MV-4-11 (cell line): ENCODE measurements around the gene TAF8.

Experiments used
- DNase-seq: peaks from one replicate; lab custom pipeline; 2025; lab: John Stamatoyannopoulos, UW

TAF8 gene

GRCh38 chr6:42051268-42051653, 937 bp downstream of the TAF8 start:
- no peak for DNase-seq

- no peak for DNase-seq
Measured at GRCh38 chr6:42053601-42054000, 3.3 kb downstream of the TAF8 start.

DNA sequence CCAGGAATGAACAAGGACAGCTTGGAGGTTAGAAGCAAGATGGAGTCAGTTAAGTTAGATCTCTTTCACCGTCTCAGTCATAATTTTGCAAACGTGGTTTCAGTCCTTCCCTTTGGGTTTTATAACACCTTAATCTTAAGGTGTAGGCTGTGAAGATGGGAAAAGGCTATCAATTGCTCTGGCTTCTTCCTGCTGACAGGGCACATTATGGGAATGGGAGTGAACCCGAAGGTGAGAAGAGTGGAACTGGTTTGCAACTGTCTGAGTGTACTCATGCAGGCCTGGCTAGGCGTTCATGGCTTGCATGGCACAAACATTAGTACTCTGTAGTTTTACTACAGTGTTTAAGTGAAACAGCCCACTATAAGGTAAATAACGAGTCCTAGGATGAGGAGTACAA, 9.4 kb downstream of the TAF8 start:
- no peak for DNase-seq

DNA sequence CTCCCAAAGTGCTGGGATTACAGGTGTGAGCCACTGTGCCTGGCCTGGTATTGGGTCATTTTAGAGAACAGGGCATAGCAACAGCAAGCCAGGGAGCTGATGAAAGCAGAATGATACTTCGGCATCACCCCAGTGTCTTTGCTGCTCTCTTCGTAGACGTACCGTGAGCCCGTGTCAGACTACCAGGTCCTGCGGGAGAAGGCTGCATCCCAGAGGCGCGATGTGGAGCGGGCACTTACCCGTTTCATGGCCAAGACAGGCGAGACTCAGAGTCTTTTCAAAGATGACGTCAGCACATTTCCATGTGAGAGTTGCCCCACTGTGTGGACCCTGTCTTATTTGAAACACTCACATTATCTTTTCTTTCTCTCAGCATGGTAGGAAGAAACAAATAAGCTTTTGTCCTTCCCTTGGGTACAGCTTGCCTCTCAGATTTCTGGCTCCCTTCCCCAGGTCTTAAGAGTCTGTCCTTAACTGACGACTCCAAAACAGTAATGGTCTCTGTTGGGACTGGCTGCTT, 15.9 kb downstream of the TAF8 start:
- no peak for DNase-seq

- no peak for DNase-seq
Measured at GRCh38 chr6:42068173-42068572, 17.8 kb downstream of the TAF8 start.

GRCh38 chr6:42068872-42069522, 18.7 kb downstream of the TAF8 start:
- DNase-seq: no peak

DNA sequence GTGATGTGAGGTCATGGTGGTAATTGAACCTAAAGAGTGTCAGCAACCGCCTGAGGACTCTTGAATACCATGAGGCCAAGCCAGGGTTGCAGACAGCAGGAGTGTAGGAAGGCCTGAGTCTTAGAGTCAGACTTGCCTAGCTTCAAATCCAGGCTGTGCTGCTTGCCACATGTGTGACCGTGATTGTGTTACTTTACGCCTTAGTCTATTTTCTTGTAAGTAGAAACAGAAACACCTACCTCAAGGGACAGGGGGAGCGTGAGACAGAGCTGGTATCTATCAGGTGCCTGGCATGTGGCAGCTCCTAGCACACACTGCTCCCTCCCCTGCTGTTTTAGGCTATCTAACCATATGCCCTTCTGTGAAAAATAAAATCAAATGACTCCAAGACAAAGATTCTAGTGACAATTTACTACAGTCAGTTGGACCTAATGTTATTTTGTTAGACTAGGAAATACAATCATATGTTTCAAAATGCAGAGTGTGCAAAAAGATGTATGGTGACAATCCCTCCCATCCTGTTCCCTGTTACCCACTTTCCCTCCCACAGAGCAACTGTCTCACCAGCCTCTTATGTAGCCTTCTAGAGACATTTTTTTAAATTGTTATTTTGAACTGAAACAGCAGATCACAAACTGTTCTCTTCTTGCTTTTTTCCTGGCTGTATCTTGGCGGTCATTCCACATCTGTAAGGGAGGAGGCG, 21.7 kb downstream of the TAF8 start:
- DNase-seq: no peak

DNA sequence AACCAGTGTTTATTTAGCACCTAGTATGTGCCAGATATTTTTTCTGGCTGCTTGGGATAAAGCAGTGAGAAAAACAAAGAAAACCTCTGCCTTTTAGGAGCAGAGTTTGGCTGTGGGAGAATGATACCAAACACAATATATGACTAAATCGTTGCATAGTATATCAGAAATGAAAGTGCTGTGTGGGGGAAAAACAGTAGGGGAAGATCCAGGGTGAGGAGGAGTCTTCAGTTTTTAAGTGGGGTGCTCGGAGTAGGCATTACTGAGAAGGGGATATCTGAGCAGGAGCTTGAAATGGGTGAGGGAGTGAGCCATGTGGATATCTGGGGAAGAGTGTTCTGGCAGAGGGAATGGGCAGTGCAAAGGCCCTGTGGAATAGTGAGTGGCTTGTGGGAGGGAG, 23.0 kb downstream of the TAF8 start:
- no peak for DNase-seq

DNA sequence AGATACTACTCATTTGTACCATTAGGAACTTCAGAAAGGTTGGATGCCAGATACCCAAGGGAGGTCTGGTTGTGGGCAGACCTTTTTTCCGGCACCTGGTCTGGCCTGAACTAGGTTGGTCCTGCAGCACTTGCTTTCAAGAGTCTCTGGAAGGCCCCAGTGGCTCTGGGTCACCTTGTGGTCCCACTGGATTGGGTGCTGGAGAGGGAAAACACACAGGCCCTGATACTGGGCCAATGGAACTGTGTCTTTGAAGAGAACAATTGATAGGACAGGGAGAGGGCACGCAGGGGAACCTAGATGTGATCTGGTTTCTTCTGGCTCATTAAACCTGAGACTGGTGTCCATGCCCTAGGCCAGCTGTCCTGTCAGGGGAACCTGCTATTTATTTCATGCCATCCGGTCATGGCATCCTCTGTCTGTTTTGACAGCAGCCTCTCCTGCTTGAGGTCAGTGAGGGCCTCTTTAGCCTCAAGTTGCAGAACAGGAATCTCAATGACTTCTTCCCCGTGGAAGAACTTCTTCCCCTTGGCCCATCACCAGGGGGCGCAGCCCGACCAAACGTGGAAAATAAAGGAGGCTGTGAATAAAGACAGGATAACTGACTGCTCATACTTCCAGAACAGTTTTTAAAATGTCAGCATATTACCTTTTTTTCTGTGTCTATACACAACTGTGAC, 25.0 kb downstream of the TAF8 start:
- DNase-seq: peak; percentile 57

DNA sequence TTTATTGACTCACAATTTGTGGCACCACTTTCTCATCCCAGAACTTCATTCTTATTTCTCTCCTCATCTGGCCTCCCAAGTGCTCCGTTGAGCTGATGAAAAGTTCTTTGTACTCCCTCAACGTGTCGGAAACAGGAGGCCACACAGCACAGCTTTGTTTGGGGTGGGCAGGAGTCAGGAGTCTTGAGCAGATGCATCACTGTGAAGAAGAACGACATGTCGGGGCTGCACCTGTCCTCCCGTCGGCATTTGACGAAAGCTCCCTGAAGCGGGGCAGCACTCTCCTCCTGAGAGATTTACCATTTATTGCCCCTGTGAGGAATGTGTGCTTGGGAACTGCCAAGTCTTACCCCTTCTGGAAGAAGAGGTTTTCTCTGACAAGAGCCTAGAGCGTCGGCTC, 28.1 kb downstream of the TAF8 start:
- DNase-seq: no peak

DNA sequence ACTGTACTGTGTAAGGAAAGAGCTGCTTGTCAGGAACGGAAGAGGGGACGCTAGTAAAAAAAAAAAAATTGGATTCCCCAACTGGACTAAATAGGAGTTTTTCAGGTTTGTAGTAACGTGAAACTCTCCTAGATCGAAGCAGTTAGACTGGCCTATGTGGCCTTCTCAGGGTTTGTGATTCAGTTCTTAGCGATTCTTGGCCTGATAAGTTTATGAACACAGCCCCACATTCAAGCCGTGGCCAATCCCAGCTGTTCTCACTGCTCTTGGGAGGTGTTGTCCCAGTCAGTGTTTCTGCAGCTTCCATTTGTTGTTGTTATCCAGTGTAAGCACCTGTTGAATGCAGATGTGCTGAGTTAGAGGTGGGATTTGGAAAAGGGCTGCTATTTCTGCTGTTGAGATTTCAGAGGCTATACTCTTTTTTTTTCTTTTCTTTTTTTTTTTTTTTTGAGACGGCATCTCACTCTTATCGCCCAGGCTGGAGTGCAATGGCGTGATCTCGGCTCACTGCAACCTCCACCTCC, 29.7 kb downstream of the TAF8 start:
- no peak for DNase-seq

- DNase-seq: no peak
Measured at GRCh38 chr6:42083530-42083929, 33.2 kb downstream of the TAF8 start.

DNA sequence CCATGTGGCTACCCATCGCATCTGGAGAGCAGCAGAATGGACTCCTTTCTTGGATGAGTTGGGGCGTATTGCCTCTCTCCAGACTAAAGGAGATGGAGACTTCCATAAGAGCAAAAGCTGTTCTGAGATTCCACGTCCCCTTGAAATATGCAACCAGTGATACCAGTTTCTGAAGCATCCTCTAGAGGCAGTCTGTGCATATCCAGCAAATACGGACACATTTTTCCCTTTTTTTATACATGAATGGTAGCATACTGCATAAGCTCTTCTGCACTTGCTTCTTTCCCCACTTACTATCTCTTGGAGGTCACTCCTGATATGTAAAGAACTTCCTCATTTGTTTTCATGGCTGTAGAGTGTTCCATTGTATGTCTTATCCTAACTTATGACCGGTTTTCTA, 34.6 kb downstream of the TAF8 start:
- no peak for DNase-seq

DNA sequence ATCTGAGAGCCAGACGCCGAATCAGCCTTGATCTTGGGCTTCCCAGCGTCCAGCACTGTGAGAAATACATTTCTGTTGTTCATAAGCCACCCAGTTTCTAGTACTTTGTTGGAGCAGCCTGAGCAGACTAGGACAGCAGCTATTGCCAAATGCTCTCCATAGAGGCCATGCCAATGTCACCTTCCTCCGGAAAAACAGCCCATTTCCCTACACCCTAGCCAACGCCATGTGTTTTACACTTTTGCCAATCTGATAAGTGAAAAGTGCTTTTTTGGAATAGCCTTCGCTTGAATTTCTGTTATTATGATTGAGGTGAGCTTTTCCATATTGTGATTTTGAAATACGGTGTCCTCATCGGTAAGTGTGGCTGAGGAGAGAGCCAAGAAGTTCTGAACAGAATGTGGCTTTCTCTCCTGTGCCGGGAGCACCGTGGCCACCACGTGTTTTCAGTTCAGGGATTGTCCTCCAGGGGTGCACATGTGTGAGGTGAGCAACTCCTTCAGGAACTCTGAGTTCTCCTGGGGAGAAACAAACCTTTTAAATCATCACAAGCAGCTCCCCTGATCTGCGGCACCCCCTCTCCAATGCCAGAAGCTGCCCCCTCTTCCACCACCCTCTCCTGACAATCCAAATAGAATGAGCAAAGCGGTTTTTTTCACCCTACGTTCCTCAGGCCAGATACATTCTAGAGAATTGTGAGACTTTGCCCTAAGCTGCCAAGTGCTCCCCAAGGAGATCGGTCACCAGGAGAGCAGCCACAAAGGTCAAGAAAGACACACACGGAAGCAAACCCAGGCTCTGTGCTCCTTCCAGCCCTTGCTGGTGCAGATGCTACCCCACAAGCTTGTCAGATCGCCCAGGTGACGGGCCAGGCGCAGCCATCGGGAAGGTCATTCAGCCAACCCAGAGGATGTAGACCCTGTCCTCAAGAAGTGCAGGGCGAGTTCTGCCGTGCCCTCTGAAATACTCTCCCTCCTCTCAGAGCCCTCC, 36.0 kb downstream of the TAF8 start:
- no peak for DNase-seq

GRCh38 chr6:42088101-42088591, 37.8 kb downstream of the TAF8 start:
- no peak for DNase-seq

DNA sequence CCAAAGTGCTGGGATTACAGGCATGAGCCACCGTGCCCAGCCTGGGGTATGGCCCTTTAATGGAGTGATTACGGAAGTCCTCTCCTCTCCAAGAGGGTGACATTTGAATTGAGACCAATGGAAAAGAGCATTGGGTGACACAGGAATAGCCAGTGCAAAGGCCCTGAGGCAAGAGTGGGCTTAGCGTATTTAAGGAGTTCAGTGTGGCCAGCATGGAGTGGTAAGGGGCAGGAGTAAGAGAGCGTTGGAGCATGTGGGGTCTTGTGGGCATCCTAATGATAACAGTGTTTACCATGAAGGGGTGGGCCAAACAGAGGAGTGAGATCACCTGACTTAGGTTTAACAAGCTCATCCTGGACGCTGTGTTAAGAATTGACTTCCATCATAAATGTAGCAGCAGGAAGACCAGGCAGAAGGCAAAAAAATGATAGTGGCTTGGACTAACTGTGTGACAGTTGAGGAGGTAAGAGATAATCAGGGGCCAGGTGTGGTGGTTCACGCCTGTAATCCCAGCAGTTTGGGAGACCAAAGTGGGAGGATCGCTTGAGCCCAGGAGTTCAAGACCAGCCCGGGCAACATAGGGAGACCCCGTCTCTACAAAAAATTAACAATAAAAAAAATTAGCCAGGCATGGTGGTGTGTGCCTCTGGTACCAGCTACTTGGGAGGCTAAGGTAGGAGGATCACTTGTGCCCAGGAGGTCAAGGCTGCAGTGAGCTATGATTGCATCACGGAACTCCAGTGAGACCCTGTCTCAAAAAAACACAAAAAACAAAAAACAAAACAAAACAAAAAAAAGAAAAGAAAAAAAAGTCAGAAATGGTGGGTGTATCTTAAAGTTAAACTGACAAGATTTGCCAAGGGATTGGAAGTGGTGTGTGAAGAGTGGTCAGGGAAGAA, 40.7 kb downstream of the TAF8 start:
- no peak for DNase-seq

- no peak for DNase-seq
Measured at GRCh38 chr6:42091718-42092023, 41.3 kb downstream of the TAF8 start.

- no peak for DNase-seq
Measured at GRCh38 chr6:42093582-42094329, 43.4 kb downstream of the TAF8 start.

DNA sequence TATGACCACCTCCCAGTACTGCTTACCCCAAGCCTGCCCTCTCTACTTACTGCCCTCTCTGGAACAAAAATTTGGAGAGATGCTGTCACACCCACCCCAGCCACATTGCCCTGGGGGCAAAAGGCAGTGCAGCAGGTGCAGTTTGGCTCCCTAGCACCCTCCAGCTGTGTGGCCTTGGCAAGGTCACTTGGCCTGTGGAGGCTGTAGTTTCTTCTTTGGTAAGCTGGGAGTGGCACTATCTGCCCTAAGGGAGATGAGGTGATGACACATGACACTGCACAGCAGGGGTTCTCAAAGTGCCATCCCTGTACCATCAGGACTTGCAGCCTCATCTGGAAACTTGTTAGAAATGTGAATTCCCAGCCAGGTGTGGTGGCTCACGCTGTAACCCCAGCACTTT, 44.8 kb downstream of the TAF8 start:
- DNase-seq: no peak
